Stimulated activated CD4-positive, alpha-beta T cell treated with anti-CD3 and anti-CD28 coated beads, Interleukin-4, amount 100 ng/mL, for 24 hours (primary cell): ENCODE measurements around the gene MBNL2.
A peak's percentile ranks its signal among the peaks of the same experiment; 100 is the strongest.
"Not testable (repeated sequence)": the region's sequence is repeated elsewhere in the genome, so short reads cannot be mapped to it uniquely, and the experiment has no call there.

Source experiments
- DNase-seq: peaks from one replicate; pipeline ENCODE4 v3.0.0-alpha.2; 2020

MBNL2 gene

DNA sequence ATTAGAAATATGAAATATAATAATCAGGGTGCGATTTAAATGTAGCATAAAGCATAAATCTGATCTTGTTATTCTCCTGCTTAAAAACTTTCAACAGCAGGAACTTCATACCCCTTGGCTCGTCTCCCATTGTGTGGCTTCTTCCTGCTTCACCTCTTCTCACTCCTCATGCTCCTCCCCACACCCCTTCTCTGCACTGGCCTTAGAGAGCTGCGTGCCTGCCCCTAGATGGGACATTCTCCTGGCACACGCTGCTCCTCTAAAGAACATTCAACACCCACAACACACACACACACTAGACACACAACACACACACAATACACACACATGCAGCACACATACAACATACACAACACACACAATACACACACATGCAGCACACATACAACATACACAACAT lies 107.2 kb downstream of the MBNL2 start:
- no peak for DNase-seq

DNA sequence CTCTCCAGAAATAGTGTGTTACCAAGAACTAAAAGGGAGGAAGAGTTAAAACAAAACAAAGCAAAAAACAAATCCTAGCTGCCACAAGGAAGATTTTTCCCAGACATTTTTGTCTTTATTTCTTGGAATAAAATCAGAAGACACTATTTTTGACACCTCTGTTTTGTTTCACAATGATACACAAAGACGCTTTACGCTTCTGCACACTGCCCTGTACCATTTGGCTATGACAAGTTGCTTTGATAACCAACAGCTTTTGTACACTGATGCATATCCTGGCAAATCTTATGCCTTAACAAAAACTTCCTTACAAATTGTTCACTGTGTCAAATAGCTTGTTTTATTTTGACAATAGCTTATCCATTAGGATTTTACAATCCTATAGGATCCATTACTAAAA lies 108.3 kb downstream of the MBNL2 start:
- no peak for DNase-seq

- no peak for DNase-seq
These were observed 110.6 kb downstream of the MBNL2 start for GRCh38 chr13:97332742-97333141.

DNA sequence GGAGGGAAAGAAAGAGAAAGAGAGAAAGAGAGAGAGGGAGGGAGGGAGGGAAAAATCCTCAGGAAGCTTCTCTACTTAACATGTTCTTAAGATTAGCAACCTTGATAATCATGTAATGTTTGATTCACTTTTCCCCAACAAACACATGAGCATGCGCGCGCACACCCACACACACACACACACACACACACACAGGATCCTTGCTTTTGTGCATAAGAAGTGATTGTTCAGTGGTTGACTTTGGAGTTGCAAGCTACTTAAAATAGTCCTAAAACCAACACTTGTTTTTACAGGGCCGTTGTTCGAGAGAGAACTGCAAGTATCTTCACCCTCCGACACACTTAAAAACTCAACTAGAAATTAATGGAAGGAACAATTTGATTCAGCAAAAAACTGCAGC lies 111.8 kb downstream of the MBNL2 start:
- DNase-seq: no peak

DNA sequence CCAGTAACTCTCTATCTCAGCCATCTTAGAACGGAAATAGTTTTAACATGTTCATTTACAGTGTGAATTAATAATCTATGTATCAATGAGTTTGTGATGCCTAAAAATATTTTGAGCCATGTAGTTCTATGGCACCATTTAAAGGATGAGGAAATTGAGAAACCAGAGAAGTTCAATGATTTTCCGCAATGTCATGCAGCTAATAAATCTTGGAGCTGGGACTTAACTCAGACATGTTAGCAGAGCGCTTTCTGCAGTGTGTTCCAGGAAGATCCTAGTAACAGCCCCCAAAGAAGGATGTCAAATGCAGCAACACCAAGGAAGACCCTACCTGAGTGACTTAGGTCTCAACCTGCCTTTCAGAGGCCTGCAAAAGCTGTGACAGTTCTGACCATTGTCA lies 112.6 kb downstream of the MBNL2 start:
- DNase-seq: no peak

DNA sequence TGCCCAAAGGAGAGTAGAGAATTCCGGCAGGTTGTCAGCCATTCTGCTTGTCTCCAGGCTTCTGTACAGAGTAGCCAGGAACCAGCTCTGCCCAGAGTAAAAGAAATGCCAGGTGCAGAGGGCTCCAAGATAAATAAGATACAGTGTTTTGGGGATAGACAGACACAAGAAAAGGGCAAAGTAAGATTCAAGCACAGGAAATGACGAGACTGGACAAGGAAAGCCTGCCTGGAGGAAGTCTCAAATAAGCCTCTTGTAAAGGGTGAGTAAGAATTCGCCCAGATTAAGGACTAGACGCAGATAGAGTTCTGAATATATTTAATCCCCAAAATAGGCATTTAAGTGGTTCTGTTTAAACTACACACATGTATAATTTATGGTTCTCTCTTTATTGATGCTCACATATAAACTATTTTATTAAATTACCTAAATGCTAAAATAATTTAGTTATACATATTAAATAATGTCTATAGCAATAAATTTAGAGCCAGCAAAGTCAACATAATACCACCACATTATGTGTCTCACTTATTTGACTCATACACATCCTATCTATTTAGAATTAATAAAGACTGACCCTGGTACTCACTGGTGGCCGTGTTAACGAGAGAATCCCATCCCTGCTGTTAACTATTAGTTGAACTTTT lies 113.5 kb downstream of the MBNL2 start:
- no peak for DNase-seq

- no peak for DNase-seq
These were observed 115.9 kb downstream of the MBNL2 start for GRCh38 chr13:97337985-97338499.

DNA sequence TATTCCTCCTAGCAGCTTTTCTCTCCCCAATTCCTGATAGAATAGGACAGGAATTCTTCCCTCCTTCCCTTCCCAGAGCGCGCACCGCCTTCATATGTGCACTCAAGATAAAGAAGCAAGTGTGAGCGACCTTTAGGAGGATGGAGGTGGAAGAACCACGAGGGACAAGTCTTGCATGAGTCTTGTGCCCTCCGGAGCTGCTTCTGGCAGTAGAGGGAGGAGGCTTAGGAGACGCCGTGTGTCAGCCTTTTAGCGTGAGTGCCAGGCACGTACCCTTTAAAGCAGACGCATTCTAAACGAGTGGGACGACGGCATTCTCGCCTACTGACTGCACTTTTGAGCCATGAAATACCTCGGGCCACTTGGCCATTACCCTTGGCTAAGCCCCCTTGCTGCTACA lies 116.4 kb downstream of the MBNL2 start:
- DNase-seq: no peak

DNA sequence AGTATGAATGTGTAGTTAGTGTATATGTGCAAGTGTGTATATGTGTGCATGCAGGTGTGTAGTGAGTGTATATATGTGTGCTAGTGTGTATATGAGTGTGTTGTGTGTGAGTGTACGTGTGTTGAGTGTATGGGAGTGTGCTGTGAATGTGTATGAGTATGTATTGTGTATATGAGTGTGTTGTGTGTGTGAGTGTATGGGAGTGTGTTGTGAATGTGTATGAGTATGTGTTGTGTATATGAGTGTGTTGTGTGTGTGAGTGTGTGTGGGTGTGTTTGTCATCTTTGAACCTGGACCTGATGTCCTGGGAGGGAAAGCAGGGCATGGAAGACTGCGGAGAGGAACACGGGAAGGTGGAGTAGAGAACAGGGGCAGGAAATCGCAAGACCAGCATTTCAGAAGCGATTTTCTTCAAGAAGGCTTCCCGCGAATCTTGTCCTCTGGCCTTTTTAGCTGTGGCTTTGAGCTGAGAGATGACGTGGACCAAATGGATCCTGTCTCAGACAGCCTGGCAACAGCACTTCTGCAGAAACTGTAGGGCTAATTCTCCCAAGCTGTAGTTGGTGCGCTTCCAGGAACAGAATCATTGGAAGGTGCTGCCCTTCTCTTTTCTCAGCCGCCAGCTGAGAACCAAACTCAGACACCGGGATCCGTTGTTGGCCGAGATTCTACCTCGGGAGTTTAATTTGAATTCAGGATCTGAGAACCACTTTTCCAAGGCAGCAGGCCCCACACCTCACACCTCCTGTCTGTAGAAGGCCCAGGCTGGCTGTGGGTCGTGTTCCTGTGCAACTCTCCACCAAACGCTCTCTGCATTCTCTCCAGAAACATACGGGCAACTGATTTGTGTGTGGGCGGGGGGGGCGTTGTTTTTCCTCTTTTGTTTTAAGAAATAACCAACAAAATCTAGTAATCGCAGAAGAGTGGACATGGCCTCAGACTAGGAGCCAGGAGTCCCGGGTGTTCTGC lies 117.2 kb downstream of the MBNL2 start:
- no peak for DNase-seq

- DNase-seq: no peak
These were observed 118.0 kb downstream of the MBNL2 start for GRCh38 chr13:97339988-97340749.

- DNase-seq: no peak
These were observed 119.0 kb downstream of the MBNL2 start for GRCh38 chr13:97341135-97341534.

DNA sequence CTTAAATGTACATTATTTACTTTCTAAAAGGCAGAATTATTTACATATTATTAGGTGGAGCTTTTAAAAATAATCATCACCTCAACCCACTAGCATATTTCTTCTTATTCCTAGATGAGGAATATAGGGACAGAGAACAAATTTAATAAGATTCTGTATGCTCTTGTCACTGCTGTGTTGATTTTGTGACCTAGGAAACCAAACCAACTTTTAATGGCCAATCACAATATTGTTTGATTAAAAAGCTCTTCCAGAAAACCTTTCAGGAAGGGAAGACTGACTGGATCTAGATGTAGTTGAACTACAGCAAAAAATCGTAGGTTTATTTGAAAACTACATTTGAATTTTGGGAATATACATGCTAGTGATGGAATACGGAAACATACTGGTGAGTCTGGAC lies 120.0 kb downstream of the MBNL2 start:
- no peak for DNase-seq

DNA sequence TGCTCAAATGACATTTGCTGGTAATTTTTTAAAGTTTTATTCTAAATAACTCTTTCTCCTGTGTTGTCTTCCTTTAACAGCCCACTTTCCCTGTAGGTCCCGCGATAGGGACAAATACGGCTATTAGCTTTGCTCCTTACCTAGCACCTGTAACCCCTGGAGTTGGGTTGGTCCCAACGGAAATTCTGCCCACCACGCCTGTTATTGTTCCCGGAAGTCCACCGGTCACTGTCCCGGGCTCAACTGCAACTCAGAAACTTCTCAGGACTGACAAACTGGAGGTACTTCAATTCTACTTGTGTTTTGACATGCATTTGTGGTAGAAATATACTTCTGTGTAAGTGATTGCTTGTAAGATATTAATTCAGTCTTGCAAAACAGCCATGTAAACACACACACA lies 120.8 kb downstream of the MBNL2 start:
- no peak for DNase-seq

DNA sequence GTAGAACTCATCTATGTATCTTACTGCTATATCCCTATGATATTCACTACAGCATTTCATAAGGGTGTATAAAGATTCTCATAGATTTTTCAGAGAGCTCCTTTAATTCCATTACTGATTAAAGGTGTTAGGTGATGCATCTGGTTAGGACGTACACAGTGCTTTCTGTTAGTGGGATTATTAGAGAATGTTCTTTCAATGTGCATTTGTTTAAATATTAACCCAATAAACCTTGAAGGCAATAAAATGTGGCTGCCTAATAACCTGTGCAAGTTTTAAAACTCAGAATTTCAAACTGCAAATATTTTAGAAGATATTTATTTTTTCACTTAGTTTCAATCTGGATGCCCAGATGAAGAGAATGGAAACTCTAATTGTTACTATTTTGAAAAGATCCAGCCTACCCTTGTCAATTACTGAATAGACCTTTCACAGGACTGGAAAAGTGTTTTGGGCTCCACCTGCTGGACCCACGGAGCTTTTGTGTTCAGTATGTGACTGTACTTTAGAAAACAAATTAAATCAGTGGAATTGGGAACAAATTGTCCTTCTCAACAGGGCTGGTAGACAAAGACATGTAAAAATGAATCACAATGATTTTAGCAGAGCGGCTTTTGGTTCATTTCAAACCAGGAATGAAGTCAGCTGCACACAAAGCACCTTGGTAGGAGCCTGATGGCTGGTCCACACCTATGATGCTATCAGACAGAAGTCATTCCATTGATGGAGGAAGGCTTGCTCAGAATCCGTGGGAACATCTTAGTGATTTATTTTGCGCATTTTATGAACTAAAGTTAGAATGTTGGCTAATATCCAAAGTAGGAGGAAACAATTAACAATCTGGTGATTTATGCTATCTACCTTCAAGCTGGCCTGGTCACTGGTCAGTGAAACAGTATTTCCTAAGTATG lies 122.4 kb downstream of the MBNL2 start:
- DNase-seq: peak; percentile 55

GRCh38 chr13:97346097-97346496 lies 124.0 kb downstream of the MBNL2 start:
- no peak for DNase-seq

DNA sequence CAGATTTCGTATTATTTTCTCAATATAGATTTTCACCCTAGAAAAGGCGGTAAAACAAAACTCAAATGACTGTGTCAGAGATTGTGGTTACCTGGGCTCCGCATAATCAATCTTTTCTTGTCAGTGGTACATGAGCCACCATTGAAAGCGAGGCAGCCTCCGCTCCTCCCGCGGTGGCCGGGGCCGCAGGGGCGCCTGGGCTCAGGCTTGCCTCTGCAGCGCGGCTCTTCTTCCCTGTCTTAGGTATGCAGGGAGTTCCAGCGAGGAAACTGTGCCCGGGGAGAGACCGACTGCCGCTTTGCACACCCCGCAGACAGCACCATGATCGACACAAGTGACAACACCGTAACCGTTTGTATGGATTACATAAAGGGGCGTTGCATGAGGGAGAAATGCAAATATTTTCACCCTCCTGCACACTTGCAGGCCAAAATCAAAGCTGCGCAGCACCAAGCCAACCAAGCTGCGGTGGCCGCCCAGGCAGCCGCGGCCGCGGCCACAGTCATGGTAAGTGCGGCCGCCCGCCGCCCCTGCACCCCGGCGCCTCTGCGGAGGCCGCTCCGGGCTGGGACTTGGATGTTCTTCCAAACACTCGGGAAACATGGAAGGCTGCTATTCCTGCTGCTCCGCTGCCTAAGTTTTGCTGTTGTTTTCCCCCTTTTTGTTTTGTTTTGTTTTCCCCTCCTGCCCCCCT lies 124.6 kb downstream of the MBNL2 start:
- DNase-seq: no peak

- no peak for DNase-seq
These were observed 125.3 kb downstream of the MBNL2 start for GRCh38 chr13:97347255-97347932.

DNA sequence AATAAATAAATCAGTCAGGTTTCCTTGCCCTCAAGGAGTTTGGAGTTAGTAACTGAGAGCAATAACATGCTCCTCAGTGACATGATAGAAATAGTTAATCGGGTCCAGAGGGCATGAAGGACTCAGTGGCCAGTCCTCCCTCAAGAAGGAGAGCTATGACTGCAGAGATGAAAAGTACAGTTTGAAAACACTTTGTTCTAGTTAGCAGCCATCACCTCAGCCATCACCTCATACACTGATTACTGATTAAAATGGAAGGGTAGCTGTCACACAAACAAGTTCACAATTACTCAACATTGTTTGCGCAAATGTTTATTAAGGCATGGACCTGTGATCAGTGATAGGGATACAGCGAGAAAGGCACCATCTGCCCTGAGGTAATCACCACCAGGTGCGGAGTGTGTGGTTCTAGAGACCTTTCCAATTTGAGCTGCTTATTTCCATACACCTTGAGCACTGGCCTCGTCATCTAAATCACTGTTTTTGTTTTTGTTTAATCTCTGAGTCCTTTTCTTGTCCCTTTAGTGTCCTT lies 126.5 kb downstream of the MBNL2 start:
- no peak for DNase-seq

GRCh38 chr13:97352012-97352411 lies 129.9 kb downstream of the MBNL2 start:
- not testable (repeated sequence) for DNase-seq

DNA sequence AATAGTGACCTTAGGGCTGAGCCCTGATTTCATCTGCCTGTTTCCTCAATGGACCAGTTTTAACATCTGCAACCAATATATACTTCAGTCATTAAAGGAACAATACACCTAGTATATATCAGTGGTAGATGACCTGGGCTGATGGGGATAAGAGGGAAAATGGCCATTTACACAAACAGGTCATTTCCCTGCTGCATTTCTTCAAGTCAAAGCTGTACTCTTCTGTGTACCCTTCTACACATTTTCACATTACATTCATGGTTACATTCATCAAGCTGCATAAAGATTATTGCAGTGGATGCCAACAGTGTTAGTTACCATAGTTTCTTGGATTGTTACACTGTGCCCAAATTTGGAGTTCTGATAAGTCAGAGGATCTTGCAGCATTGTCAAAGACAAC lies 130.7 kb downstream of the MBNL2 start:
- no peak for DNase-seq
